Left forelimb (tissue), 1 donor: Measurements from ENCODE around the gene PBX4.

Experiments used
- DNase-seq: peaks from one replicate; pipeline ENCODE4 v3.0.0-alpha.2; 2018; ENCODE audit warnings: low spot score

PBX4 gene

DNA sequence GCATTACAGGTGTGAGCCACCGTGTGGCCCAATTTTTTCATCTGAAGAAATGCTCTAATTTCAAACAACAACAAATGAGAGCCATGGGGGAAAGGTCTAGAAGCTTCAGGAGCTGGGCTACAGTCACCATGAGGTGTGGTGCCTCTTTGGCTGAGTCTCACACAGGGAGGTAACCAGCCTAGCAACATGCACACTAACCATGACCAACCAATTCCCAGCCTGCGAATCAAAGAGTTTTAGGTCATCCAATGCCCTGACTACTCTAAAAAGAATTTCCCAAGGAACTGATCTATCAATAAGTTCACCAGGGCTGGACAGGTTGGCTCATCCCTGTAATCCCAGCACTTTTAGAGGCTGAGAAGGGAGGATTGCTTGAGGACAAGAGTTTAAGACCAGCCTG lies 29.9 kb downstream of the PBX4 start:
- no peak for DNase-seq

- no peak for DNase-seq
These were observed 30.7 kb downstream of the PBX4 start for GRCh38 chr19:19587771-19588170.

DNA sequence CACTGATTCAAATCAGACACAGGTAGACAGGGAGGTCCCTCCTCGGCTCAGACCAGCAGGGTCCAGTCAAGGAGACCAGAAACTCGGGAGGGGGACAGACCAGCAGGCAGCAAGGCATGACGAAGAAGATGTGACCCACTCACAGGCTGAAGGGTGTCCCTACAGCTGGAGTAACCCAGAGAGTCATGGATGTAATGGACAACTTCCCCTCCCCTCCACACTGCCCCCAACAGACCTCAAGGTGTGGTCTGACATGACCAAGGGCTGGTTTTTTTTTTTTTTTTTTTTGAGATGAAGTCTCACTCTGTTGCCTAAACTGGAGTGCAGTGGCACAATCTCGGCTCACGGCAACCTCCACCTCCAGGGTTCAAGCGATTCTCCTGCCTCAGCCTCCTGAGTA lies 34.1 kb downstream of the PBX4 start:
- no peak for DNase-seq

DNA sequence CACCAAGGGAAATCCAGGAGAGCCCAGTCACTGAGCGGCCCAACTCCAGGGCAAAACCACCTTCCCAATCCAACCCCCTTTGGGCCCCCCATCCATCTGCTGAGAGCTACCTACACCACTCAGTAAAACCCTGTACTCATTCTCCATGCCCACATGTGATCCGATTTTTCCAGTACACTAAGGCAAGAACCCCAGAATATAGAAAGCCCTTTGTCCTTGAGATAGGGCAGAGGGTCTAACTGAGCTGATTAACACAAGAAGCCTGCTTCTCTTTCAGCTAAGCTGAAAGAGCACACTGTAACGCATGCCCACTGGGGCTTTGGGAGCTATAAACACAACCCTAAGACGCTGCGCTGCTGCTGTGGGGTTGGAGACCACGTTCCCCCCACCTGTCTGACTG lies 36.0 kb downstream of the PBX4 start:
- no peak for DNase-seq

DNA sequence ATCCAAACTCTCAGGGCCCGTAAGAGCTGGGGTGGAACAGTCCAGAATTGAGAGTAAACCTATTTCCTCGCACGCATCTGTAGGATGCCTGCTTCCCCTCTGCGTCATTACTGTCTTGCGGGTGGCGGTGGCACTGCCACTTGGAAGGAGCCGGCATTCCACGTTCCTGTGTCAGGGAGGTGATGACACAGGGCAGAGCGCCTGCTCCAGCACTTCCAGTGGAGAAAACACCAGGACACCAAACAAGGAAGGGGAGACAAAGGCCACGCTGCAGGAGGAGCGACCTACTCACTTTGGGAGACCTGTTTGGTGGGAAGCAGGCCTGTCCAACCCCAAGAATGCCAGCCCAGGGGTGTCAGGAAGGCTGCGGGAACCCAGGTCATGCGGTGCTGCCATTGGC lies 37.1 kb downstream of the PBX4 start:
- DNase-seq, result no peak

GRCh38 chr19:19580418-19580817 lies 38.1 kb downstream of the PBX4 start:
- DNase-seq, result no peak

DNA sequence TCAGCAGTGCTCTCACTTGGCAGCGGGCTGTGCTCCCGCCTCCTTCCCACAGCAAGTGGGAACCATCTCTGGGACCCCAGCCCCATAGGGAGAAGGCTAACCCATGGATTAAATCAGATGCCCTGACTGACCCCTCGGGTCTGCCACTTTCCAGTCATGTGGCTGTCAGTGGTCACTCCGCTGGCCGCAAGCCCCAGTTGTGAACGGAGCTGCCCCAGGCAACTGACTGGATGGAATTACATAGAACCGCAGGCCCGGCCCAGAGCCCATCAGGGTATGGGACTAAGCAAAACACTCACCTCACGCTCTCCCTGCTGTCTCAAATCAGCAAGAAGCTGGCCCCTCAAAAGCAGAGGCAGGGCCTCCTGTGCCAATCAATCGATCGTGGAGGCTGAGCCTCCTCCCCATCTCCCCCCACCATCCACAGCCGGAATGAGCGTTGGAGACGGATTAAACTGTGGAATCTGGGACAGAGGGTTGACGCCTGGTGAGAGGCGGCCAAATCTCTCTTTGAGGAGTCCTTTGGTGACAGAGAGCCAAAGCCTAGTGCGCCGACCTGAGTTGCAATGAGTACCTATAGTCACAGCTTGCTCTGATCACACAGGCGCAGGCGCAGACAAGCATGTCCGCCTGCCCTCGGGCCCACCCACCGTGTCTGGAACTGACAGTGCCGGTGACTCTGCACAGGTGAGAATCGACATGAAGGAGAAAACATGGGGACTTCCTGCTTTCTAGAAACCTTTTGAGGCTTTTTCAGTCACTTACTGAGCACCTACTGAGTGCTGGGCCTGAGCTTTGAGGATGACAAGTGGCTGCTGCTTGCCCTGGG lies 38.7 kb downstream of the PBX4 start:
- DNase-seq, result no peak

GRCh38 chr19:19578252-19578651 lies 40.2 kb downstream of the PBX4 start:
- DNase-seq, result no peak

DNA sequence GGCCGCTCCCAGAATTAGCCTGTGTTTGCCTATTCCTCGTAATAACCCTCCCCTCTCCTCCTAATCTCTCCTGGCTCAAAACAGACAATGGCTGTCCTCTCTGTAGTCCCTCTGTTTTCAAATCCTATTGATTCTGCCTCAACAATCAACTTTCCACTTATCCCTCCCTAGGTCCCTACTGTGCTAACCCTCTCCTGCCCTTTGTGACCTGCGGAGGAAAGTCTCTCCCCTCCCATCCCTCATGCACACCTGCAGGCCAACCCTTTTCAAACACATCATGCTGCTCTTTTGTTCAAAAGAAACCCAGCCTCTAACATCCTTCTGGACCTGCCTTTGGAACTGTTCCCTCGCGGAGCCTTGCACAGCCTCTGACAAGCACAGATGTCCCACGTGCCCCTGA lies 43.1 kb downstream of the PBX4 start:
- DNase-seq, result no peak

DNA sequence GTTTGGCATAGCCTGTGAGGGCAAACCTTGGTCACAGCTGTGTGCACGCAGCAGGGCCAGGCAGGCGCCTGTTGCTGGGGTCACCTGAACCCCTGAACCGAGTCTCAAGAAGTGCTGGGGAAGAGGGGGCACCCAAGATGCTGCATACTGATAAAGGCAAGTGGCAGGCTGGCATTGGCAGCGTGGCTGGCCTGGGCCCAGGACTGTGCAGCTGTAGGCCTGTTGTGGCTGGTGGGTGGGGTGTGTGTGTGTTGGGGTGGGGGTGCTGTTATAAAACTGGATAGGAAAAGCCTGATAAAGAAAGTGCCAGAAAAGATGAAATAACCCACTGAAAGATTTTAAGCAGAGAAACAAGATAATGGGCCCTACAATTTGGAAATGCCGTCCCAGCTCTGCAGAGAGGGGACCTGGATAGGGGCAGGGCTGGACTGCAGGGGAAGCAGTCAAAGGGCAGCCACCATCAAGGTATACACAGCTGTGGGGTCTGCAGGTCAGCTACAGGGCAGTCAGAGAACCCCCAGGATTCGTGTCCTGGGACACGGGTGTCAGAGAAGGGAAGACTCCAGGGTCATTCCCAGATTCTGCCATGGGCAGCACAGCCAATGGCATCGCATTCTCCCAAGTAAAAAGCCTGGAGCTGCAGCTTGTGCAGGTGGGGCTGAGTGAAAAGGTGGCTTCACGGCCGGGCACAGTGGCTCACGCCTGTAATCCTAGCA lies 47.3 kb downstream of the PBX4 start:
- no peak for DNase-seq

GRCh38 chr19:19570571-19570970 lies 47.9 kb downstream of the PBX4 start:
- no peak for DNase-seq

- no peak for DNase-seq
These were observed 49.4 kb downstream of the PBX4 start for GRCh38 chr19:19568802-19569756.

GRCh38 chr19:19567391-19567790 lies 51.1 kb downstream of the PBX4 start:
- DNase-seq, result no peak

GRCh38 chr19:19566306-19566705 lies 52.2 kb downstream of the PBX4 start:
- no peak for DNase-seq

DNA sequence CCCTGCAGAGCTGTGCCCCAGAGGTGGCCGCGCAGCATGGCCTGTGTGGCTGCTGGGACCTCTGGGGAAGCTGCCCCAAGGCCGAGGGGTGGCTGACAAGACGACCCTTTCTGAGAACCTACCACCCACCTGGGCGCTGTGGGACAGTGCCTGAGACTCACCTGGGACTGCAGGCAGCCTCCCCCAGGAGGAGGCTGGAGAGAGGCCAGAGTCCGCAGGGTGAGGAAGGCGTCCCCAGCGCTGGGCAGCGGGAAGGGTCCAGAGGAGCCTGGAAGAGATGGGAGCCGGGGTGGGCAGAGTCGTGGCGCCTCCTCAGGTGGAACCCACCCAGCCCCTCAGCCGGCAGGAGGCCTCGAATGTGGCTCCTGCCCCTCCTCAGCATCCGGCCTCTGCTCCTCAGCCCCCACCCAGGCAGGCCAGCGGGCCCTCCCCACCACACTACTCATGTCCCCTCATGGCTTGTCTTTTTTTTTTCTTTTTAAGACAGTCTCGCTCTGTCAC lies 55.1 kb downstream of the PBX4 start:
- DNase-seq, result no peak

DNA sequence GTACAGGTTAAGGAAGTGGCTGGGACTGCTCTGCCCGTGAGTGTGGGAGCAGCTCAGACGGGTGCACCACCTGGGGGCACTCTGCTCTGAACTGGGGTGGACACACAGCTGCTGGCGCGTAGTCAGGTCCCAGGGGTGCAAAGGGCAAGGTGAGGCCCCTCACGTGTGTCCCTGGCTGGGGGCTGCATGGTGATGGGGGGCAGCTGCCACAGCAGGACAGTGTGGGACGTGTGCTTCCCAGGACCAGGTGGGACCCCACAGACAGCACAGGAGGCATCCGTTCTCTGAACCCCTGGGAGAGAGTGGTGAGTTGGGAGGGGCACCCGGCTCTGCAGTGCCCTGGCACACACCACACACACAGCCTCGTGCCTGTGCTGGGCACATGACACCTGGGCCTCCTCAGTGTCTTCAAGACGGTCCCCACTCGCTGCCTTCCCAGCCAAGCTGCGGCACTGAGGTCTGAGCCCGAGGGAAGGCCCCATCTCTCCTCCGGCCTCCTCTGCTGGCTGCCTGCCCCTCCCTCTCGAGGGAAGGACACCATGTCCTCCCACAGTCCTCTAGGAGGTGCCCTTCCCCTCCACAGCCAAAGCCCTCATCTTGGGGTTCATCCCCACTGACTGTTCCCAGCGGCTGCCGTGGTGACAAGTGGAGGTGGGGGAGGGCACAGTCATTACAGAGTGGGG lies 55.7 kb downstream of the PBX4 start:
- DNase-seq, result no peak

GRCh38 chr19:19561946-19562664 lies 56.4 kb downstream of the PBX4 start:
- DNase-seq, result no peak

DNA sequence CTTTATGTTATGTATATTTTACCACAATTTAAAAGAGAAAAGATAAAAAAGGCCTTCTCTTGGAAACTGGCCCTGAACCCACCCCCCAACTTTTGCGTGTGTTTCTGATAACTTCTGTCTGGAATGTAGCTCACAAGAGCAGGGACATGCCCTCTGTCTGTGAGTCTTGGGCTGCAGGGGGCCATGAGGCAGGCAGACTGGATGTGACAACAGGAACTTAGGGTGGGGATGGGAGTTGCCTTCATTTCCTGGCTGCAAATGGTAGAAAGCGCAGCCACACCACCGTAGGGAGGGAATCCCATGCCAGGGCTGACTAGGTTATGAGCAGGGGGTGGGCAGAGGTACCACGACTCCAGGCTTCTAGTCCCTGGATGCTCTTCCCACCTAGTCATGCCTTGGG lies 58.6 kb downstream of the PBX4 start:
- no peak for DNase-seq

- no peak for DNase-seq
These were observed 59.9 kb downstream of the PBX4 start for GRCh38 chr19:19558636-19559035.

DNA sequence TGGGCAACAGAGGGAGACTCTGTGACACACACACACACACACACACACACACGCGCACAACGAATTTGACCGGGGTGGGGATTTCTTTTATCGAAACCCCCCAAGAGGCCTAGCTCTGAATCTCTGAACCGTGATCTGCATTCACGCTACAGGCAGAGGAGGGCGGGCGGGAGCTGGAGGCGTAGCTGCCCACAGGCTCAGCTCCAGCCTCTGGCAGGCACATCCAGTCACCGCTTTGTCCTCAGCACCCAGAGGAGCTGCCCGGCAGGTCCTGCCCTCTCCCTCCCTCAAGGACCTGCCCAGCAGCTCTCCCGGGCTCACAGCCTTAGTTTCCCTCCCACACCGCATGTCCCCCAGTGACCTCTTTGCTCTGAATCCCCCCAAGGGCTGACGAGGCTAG lies 60.4 kb downstream of the PBX4 start:
- no peak for DNase-seq
